Measurements from ENCODE around the gene DTL. TPM values are rescaled to one million over a fixed set of nuclear protein-coding genes. Genes with fewer than 3 reads are reported as not detected.

DTL gene
- total and polyA plus RNA-seq, 2 donors from 2014 or later = 2.0 TPM; not detected in 1

DNA sequence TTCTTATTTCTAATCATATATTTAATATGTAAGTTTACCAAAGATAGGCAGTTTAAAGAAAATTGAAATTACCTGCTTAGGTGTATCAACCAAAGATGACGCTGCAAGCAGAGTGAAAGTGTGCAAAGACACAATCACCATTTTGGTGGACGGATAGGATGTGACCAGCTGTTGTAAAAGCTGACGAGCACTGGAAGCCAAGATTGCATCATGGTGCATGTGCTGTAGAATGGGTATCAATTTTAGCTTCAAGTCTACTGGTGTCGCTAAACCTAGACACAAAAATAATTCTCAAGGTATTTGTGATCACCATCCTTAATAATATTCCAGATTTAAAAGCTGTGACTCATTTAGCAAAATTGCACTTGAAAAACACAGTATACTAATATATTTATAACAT, 28.4 kb upstream of the DTL start:
- H3K36me3 ChIP-seq (ENCODE audit: control insufficient read depth in 2 of 3, insufficient read depth in 3 of 3, low read length in 3 of 3) = no peaks in the 10 kb centered on the region
- H3K9ac ChIP-seq (ENCODE audit: low read length in 3 of 3) = no peak overlapping the region
- H3K27me3 ChIP-seq (ENCODE audit: control insufficient read depth, insufficient read depth, low read length) = no peaks in the 10 kb centered on the region
- no peak overlapping the region for H3K4me3 ChIP-seq (ENCODE audit: low read length in 3 of 3)
- no peaks in the 10 kb centered on the region for H3K9me3 ChIP-seq (ENCODE audit: control insufficient read depth in 2 of 3, insufficient read depth in 1 of 3, low read length in 3 of 3)
- DNase-seq = no peak
- TF ChIP-seq, protein P1, sequence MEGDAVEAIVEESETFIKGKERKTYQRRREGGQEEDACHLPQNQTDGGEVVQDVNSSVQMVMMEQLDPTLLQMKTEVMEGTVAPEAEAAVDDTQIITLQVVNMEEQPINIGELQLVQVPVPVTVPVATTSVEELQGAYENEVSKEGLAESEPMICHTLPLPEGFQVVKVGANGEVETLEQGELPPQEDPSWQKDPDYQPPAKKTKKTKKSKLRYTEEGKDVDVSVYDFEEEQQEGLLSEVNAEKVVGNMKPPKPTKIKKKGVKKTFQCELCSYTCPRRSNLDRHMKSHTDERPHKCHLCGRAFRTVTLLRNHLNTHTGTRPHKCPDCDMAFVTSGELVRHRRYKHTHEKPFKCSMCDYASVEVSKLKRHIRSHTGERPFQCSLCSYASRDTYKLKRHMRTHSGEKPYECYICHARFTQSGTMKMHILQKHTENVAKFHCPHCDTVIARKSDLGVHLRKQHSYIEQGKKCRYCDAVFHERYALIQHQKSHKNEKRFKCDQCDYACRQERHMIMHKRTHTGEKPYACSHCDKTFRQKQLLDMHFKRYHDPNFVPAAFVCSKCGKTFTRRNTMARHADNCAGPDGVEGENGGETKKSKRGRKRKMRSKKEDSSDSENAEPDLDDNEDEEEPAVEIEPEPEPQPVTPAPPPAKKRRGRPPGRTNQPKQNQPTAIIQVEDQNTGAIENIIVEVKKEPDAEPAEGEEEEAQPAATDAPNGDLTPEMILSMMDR (IDR thresholded peaks at IDR 0.05; ENCODE audit: borderline replicate concordance, extremely low read depth, insufficient read depth) = no peak
- no peak overlapping the region for H3K27ac ChIP-seq (ENCODE audit: low read depth in 2 of 2, low read length in 2 of 2)
- intact Hi-C loops (cut with DNase I) = no loop called here
- no peak for FAIRE-seq
- H3K4me1 ChIP-seq (ENCODE audit: control insufficient read depth in 2 of 3, insufficient read depth in 2 of 3, low read depth in 1 of 3, low read length in 3 of 3) = no peaks in the 10 kb centered on the region

GRCh38 chr1:212007886-212008285, 27.7 kb upstream of the DTL start:
- Histone ChIP-seq H3K27me3 (ENCODE audit: control insufficient read depth, insufficient read depth, low read length) (no peaks in the 10 kb centered on the region), H3K36me3 (ENCODE audit: control insufficient read depth in 2 of 3, insufficient read depth in 3 of 3, low read length in 3 of 3) (no peaks in the 10 kb centered on the region), H3K9me3 (ENCODE audit: control insufficient read depth in 2 of 3, insufficient read depth in 1 of 3, low read length in 3 of 3) (no peaks in the 10 kb centered on the region), H3K9ac (ENCODE audit: low read length in 3 of 3) (no peak overlapping the region), H3K27ac (ENCODE audit: low read depth in 2 of 2, low read length in 2 of 2) (no peak overlapping the region), H3K4me1 (ENCODE audit: control insufficient read depth in 2 of 3, insufficient read depth in 2 of 3, low read depth in 1 of 3, low read length in 3 of 3) (no peaks in the 10 kb centered on the region), H3K4me3 (ENCODE audit: low read length in 3 of 3) (no peak overlapping the region)
- TF ChIP-seq, protein P1 (IDR thresholded peaks at IDR 0.05; ENCODE audit: borderline replicate concordance, extremely low read depth, insufficient read depth) = no peak
- DNase-seq = no peak
- no peak for FAIRE-seq
- intact Hi-C loops (cut with DNase I) = no loop called here

- intact Hi-C loops (cut with DNase I) = no loop called here
- FAIRE-seq (no peak), DNase-seq (no peak)
- no peak overlapping the region for H3K27ac ChIP-seq (ENCODE audit: low read depth in 2 of 2, low read length in 2 of 2)
- no peaks in the 10 kb centered on the region for H3K36me3 ChIP-seq (ENCODE audit: control insufficient read depth in 2 of 3, insufficient read depth in 3 of 3, low read length in 3 of 3)
- H3K9me3 ChIP-seq (ENCODE audit: control insufficient read depth in 2 of 3, insufficient read depth in 1 of 3, low read length in 3 of 3) = no peaks in the 10 kb centered on the region
- TF ChIP-seq, protein P1 (IDR thresholded peaks at IDR 0.05; ENCODE audit: borderline replicate concordance, extremely low read depth, insufficient read depth) = no peak
- H3K4me1 ChIP-seq (ENCODE audit: control insufficient read depth in 2 of 3, insufficient read depth in 2 of 3, low read depth in 1 of 3, low read length in 3 of 3) = no peaks in the 10 kb centered on the region
- no peak overlapping the region for H3K4me3 ChIP-seq (ENCODE audit: low read length in 3 of 3)
- H3K27me3 ChIP-seq (ENCODE audit: control insufficient read depth, insufficient read depth, low read length) = no peaks in the 10 kb centered on the region
- no peak overlapping the region for H3K9ac ChIP-seq (ENCODE audit: low read length in 3 of 3)
These were observed 26.0 kb upstream of the DTL start for GRCh38 chr1:212009561-212009960.

- no peaks in the 10 kb centered on the region for H3K9me3 ChIP-seq (ENCODE audit: control insufficient read depth in 2 of 3, insufficient read depth in 1 of 3, low read length in 3 of 3)
- intact Hi-C loops (cut with DNase I) = no loop called here
- TF ChIP-seq, protein P1 (IDR thresholded peaks at IDR 0.05; ENCODE audit: borderline replicate concordance, extremely low read depth, insufficient read depth) = no peak
- no peak overlapping the region for H3K4me3 ChIP-seq (ENCODE audit: low read length in 3 of 3)
- no peak overlapping the region for H3K27ac ChIP-seq (ENCODE audit: low read depth in 2 of 2, low read length in 2 of 2)
- no peaks in the 10 kb centered on the region for H3K36me3 ChIP-seq (ENCODE audit: control insufficient read depth in 2 of 3, insufficient read depth in 3 of 3, low read length in 3 of 3)
- H3K9ac ChIP-seq (ENCODE audit: low read length in 3 of 3) = no peak overlapping the region
- H3K27me3 ChIP-seq (ENCODE audit: control insufficient read depth, insufficient read depth, low read length) = no peaks in the 10 kb centered on the region
- H3K4me1 ChIP-seq (ENCODE audit: control insufficient read depth in 2 of 3, insufficient read depth in 2 of 3, low read depth in 1 of 3, low read length in 3 of 3) = no peaks in the 10 kb centered on the region
- no peak for FAIRE-seq
- no peak for DNase-seq
These were observed 25.5 kb upstream of the DTL start for GRCh38 chr1:212010004-212010403.

Data from kidney (tissue), 14 donors.